Endometrium (tissue), 2 donors: ENCODE results near the gene HTR1D.
"Not testable (repeated sequence)": the region's sequence is repeated elsewhere in the genome, so short reads cannot be mapped to it uniquely, and the experiment has no call there.

ENCODE experiments used
- FAIRE-seq: peaks from 2 replicates; lab custom pipeline; 2012; peaks lifted over from hg19 to GRCh38; lab: Jason Lieb, UNC
- donor health status: control.
- donor health status: control.

HTR1D gene

DNA sequence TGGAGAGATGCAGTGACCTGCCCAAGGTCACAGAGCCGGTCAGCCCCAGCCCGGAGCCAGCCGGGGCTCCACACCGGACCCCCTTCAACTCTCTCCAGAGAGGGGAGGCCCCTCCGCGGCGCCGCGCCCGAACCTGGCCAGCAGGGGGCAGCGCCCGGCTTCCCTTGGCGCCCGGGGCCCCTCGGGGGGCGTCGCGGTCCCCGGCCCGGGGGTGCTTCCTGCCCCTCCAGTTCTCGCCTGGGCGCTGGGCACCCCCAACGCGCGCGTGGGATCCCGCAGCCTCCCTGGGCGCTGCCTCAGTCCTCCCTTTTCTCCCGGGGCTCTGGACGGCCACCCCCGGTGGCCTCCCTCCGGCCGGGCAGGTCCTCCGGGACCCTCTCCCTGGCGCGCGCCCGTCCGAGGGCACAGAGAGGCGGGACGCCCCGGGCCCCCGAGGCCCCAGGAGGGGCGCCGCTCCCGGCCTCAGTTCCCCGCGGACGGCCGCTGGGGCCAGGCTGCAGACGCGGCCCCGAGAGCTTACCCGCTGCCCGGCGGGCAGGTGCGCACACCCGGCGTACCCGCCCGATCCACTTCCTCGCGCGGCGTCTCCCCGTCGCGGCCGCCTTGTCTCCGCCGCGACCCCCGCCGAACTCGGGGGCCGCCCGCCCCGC, 406 bp downstream of the HTR1D start:
- FAIRE-seq, result no peak

- FAIRE-seq, result no peak
These were observed 1.4 kb downstream of the HTR1D start for GRCh38 chr1:23215751-23216449.

- no peak for FAIRE-seq
These were observed 2.0 kb downstream of the HTR1D start for GRCh38 chr1:23215291-23215690.

GRCh38 chr1:23214640-23215039, 2.7 kb downstream of the HTR1D start:
- no peak for FAIRE-seq

DNA sequence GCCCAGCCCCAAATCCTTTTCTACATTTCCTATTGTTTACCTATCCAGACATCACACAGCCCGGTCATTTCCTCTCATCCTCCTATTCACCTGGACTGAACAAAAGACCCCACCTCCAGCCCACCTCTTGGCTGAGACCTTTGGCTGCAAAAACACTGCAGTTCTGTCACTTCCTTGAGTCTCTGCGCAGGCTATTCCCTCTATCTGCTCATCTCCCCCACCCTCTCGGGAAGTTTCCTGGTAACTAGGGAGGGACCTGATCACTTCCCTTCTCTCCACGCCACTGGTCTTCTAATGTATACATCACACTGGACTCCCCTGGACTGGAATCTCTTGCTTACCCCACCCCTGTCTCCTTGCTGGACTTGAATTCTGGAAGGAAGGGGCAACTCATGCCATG, 5.3 kb downstream of the HTR1D start:
- FAIRE-seq, result no peak

DNA sequence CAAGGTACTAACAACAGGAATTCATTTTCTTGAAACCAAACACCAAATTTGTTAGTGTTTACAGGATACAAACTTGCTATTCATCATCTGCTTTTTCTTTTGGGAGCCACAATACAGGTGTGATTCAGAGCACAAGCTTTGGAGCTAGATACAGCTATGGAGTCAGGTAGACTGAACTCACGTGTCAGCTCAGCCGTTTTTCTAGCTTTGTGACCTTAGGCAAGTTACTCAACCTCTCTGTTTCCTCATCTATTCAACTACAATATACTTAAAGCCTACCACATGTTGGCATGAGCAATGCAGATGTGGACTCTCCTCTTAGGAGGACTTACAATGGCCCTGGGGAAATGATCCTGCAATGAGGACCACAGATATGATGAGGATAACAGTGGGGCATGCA, 6.3 kb downstream of the HTR1D start:
- no peak for FAIRE-seq

- no peak for FAIRE-seq
These were observed 6.9 kb downstream of the HTR1D start for GRCh38 chr1:23210351-23210785.

GRCh38 chr1:23209770-23210169, 7.5 kb downstream of the HTR1D start:
- FAIRE-seq, result no peak

DNA sequence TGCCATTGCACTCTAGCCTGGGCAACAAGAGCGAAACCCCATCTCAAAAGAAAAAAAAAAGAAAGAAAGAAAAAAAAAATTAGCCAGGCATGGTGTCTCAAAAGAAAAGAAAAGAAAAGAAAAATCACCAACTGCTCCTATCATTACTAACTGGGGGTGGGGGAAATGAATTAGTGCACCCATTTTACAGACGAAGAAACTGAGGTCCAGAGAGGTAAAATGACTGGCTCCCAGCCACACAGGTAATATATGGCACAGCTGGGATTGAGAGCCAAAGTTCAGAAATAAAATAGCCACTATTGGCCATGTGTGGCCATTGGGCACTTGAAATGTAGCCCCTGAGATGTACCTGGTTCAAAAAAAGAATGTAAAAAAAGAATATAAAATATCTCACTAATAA, 8.8 kb downstream of the HTR1D start:
- no peak for FAIRE-seq

DNA sequence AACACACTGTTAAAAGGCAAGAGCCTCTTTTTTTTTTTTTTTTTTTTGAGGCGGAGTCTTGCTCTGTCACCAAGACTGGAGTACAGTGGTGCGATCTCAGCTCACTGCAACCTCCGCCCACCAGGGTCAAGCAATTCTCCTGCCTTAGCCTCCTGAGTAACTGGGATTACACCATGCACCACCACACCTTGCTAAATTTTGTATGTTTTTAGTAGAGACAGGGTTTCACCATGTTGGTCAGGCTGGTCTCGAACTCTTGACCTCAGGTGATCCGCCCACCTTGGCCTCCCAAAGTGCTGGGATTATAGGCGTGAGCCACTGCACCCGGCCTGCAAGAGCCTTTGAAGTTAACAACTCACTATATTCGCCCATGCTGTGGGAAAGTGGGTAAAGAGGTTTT, 9.6 kb downstream of the HTR1D start:
- not testable (repeated sequence) for FAIRE-seq

GRCh38 chr1:23202263-23202749, 15.0 kb downstream of the HTR1D start:
- FAIRE-seq, result no peak

- no peak for FAIRE-seq
These were observed 16.4 kb downstream of the HTR1D start for GRCh38 chr1:23200883-23201282.

GRCh38 chr1:23198373-23198772, 18.9 kb downstream of the HTR1D start:
- no peak for FAIRE-seq

DNA sequence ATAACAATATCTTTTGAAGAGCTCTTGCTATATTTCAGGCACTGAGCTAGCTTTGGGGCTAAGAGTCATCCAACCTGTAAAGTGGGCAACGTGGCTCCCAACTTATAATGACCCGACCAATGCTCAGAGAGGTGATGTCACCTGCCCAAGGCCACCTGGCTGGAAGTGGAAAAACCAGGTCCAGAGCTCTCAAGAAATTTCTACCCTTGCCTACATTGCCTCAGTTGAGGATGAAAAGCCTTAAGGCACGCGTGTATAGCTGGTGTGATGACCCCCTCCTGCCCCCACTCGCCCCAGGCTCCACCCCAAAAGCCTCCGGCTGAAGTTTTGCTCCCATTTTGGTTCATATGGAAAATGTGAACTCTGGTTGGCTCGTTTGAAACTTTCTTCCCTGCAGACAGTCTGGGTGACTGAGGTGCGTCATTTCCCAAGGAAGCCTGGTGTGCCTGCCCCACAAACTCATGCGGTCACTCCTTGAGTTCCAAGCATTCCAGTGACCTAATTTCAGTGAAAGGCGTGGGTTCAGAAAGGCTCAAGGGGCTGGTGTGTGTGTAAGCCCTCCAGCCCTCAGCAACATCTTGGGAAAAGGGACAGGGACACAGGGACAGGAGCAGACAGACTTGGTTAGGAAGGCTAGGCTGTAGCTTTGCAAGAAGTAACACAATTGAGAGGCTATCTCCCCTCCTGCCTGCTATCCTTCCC, 20.5 kb downstream of the HTR1D start:
- FAIRE-seq, result no peak

- peak; percentile 23 for FAIRE-seq
These were observed 22.9 kb downstream of the HTR1D start for GRCh38 chr1:23194119-23194984.

DNA sequence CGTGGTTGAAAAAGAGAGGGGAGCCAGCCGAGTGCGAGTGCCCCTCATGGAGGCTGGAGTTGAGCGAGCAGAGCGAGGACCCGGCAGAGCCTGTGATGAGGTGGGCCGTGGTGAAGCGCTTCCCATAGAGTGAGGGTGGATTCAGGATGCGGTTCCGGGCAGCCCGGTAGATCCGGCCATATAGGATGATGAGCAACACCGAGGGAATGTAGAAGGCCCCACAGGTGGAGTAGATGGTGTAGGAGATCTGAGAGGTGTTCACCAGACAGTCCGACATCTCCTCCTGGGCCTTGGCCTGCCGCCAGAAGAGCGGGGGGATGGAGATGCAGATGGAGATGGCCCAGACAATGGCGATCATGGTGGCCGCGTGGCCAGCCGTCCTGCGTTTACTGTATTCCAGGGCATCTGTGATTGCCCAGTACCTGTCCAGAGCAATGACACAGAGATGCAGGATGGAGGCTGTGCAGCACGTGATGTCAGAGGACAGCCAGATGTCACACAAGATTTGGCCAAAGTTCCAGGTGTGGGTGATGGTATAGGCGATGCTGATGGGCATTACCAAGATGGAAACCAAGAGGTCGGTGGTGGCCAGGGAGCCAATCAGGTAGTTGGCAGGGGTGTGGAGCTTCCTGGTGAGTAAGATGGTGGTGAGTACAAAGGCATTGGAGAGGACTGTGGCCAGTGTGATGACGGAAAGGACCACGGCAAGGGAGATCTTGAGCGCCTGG, 23.7 kb downstream of the HTR1D start:
- FAIRE-seq, result no peak

DNA sequence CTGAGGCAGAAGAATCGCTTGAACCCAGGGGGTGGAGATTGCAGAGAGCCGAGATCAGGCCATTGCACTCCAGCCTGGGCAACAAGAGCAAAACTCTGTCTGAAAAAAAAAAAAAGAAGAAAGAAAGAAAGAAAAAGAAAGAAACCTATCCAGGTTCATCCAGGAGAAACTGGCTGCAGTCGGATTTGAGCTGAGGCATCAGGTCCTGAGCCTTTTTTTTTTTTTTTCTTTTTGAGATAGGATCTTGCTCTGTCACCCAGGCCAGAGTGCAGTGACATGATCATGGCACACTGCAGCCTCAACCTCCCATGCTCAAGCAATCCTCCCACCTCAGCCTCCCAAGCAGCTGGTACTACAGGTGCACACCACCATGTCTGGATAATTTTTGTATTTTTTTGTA, 26.1 kb downstream of the HTR1D start:
- no peak for FAIRE-seq

GRCh38 chr1:23188936-23189452, 28.3 kb downstream of the HTR1D start:
- FAIRE-seq, result not testable (repeated sequence)

- FAIRE-seq, result no peak
These were observed 28.8 kb downstream of the HTR1D start for GRCh38 chr1:23188434-23188884.

- no peak for FAIRE-seq
These were observed 29.7 kb downstream of the HTR1D start for GRCh38 chr1:23187637-23188036.

DNA sequence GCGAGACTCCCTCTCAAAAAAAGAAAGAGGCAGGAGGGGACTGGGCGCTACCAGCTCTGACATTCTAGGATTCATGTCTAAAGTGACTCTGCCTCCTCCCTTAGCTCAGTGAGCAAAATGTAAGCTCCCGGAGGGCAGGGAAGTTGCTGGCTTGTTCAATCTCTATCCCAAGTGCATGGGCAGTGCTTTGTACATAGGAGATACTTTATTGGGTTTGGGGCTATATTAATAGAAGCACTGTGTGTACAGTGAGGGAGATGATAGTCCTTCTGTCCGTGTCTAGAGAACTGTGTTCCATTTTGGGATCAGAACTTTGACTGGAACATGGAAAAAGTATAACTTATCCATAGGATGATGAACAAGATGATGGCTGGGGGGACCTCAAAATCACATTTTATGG, 31.9 kb downstream of the HTR1D start:
- no peak for FAIRE-seq
